Measurements from ENCODE around the gene ANO6.
"Not testable (repeated sequence)": the region's sequence is repeated elsewhere in the genome, so short reads cannot be mapped to it uniquely, and the experiment has no call there.

The ANO6 gene

GRCh38 chr12:45215419-45216229 lies at the start of gene ANO6:
ANO6 (plus strand) TSS chr12:45216095; CDS start chr12:45216322, 227 bp downstream.
- in situ Hi-C loops (cut with MboI; ENCODE audit: low sequenced_read_pairs) = no loop called here

DNA sequence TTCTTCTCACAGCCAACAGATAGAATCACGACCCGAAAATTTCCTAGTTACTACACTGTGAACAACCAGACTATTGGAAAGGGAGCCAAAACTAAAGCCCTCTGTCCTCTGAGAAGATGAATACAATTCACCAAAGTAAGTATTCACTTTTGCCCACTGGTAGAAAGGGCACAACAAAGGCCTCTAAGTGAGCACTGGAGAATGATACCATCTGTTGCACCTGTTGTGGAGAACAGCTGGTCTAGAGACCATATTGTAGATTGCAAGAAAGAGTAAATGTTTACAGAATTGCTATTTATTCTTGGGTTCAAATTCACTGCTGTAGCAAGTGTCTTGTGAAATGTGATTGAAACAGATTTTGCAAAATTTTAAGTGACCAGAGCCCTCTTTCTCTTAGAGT lies 46.9 kb upstream of the ANO6 start:
- in situ Hi-C loops (cut with MboI; ENCODE audit: low sequenced_read_pairs) = no loop called here

- in situ Hi-C loops (cut with MboI; ENCODE audit: low sequenced_read_pairs) = no loop called here
Observed at GRCh38 chr12:45170456-45171042, 45.3 kb upstream of the ANO6 start.

- in situ Hi-C loops (cut with MboI; ENCODE audit: low sequenced_read_pairs) = not testable (repeated sequence)
Observed at GRCh38 chr12:45173293-45173692, 42.6 kb upstream of the ANO6 start.

GRCh38 chr12:45174595-45174994 lies 41.3 kb upstream of the ANO6 start:
- in situ Hi-C loops (cut with MboI; ENCODE audit: low sequenced_read_pairs) = no loop called here

- in situ Hi-C loops (cut with MboI; ENCODE audit: low sequenced_read_pairs) = no loop called here
Observed at GRCh38 chr12:45178771-45179170, 37.1 kb upstream of the ANO6 start.

GRCh38 chr12:45182511-45182910 lies 33.4 kb upstream of the ANO6 start:
- in situ Hi-C loops (cut with MboI; ENCODE audit: low sequenced_read_pairs) = no loop called here

- in situ Hi-C loops (cut with MboI; ENCODE audit: low sequenced_read_pairs) = no loop called here
Observed at GRCh38 chr12:45183246-45183645, 32.6 kb upstream of the ANO6 start.

DNA sequence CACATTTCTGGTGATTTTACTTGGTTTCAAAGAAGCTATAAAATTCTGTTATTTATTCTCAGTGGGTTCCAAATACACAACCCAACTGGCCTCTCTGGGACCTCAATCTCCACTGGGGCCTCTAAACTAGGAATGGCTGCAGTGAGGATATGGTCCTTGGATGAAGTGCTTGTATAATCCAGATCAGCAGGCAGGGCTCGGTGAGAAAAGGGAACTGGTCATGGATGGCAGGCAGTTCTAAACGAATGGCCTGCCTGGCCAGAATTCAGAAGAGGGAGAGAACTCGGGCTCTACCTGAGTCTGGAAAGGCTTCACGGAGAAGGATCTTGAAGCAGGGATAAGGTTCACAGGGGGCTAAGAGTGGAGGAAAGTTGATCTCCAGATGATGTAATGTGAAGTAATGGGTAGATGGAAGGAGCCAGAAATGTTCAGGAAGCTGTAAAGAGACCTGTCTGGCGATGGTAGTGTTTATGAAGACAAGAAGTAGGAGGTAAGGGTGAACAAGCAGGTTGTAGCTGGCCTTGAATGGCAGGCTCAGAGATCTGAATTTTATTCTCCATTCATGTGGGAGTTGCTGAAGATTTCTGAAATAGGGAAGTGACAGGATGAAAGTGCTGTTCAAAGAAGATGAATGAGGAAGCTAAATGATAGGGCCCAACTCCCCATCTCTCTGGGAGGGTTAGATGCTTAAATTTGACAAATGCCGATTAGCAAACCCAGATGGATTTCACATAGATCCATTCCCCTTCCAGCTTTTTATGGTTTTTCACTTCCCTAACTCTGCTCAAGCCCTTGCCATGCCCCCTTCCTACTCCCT lies 31.5 kb upstream of the ANO6 start:
- in situ Hi-C loops (cut with MboI; ENCODE audit: low sequenced_read_pairs) = no loop called here

DNA sequence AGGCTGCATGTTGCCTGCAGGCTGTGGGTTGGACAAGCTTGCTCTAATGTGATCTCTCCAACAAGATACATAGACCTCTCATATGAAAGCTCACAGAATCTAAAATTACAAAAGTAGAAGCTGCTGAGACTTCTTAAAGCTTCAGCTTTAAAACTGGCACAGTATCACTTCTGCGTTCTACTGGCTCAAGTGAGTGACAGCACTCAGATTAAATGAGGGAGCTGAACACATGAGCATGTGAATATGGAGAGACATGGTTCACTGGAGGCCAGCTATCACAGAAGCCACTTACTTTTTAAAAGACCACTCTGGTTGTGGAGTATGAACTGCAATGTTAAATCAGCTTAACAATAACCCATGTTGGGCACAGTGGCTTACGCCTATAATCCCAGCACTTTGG lies 29.1 kb upstream of the ANO6 start:
- in situ Hi-C loops (cut with MboI; ENCODE audit: low sequenced_read_pairs) = no loop called here

DNA sequence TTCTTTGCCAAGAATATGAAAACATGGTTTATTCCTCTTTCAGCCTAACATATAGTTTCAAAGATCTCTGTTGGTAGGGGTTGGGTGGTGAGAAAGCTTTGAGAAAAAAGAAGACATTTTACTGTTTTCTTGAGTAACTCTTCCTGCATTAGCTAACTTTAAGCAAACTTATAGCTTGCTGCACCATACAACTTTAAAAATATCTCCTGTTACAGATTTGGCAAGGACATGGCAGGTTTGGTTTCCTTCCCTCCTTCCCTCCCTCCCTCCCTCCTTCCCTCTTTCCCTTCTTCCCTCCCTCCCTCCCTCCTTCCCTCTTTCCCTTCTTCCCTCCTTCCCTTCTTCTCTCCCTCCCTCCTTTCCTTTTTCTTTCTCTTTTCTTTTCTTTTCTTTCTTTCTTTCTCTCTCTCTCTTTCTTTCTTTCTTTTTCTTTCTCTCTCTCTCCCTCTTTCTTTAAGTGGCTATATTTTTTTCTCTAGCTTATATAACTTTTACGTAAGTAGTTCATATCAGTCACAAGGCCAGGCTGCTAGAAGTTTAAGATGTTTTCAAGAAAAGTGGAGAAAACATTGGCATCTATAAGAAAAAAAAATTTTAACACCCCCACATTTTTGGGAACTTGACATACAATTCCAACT lies 26.0 kb upstream of the ANO6 start:
- in situ Hi-C loops (cut with MboI; ENCODE audit: low sequenced_read_pairs) = no loop called here

- in situ Hi-C loops (cut with MboI; ENCODE audit: low sequenced_read_pairs) = no loop called here
Observed at GRCh38 chr12:45191239-45191638, 24.7 kb upstream of the ANO6 start.

DNA sequence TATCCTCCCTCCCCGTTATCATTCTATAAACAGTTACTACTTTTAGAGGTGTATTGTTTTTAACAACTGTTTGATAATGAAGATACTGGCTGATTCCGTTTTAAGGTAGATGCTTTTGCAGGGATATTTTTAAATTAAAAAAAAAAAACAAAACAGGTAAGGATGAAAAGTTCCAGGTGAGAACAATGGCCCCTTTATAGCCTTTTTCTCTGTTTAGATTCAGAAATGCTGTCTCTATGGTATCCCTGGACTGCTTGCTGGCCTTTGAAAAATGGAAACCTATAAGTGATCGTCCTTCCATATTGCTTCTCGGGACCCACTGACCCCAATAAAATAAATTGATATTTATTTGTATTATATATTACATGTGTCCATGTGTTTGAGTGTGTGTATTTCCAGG lies 23.2 kb upstream of the ANO6 start:
- in situ Hi-C loops (cut with MboI; ENCODE audit: low sequenced_read_pairs) = no loop called here

DNA sequence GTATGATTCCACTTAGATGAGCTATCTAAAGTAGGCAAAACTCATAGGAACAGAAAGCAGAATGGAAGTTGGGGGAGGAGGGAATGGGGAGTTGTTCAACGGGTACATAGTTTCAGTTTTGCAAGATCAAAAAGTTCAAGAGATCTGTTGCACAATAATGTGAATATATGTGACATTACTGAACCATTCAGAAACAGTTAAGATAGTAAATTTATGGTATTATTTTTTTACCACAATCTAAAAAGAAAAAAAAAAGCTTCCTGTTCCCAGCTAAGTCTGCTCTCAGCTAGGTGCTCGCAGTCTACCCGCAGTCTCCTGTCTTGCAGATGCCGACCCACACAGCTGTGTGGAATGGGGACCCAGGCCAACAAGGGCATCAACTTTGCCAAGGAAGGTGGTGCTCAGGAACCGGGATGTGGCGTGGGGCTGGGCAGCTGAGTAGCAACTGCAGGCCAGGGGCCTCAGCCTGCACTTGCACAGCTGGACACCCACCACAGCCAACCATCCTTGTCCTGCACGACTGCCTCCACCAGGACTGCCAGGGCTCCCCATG lies 15.3 kb upstream of the ANO6 start:
- in situ Hi-C loops (cut with MboI; ENCODE audit: low sequenced_read_pairs) = no loop called here

DNA sequence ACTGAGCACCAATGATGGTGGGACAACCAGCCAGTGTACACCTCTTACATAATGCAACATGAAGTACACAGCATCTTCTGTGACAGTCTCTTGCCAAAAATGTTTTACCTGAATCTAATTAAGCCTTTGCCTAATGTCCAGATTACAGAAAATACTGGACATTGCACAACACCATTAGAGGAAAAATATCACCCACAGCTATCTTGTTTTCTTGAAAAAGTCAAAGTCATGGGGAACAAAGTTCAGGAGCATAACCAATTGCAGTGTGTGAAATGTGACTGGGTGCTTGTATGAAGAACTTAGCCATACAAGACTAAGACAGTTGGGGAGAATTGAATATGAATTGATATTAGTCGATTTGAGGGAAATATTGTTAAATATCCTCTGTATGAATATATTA lies 12.1 kb upstream of the ANO6 start:
- in situ Hi-C loops (cut with MboI; ENCODE audit: low sequenced_read_pairs) = no loop called here

DNA sequence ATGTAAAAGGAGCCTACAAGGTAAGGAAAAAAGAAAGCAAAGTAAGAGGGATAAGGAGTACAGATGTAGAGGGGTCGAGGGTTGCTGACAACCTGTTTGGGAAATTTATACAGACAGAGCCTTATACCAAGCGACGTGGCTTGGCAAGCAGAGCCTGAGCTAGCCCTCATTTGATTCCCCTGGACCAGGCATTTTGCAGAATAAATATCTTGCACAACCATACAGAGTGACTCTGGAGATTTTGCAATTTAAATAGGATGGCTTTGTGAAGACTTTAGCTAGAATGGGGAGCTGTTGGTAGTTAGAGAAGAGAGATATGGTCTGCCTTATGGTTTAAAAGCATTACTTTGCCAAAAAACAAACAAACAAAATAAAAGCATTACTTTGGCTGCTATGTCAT lies 11.1 kb upstream of the ANO6 start:
- in situ Hi-C loops (cut with MboI; ENCODE audit: low sequenced_read_pairs) = no loop called here

- in situ Hi-C loops (cut with MboI; ENCODE audit: low sequenced_read_pairs) = no loop called here
Observed at GRCh38 chr12:45205165-45205825, 10.6 kb upstream of the ANO6 start.

DNA sequence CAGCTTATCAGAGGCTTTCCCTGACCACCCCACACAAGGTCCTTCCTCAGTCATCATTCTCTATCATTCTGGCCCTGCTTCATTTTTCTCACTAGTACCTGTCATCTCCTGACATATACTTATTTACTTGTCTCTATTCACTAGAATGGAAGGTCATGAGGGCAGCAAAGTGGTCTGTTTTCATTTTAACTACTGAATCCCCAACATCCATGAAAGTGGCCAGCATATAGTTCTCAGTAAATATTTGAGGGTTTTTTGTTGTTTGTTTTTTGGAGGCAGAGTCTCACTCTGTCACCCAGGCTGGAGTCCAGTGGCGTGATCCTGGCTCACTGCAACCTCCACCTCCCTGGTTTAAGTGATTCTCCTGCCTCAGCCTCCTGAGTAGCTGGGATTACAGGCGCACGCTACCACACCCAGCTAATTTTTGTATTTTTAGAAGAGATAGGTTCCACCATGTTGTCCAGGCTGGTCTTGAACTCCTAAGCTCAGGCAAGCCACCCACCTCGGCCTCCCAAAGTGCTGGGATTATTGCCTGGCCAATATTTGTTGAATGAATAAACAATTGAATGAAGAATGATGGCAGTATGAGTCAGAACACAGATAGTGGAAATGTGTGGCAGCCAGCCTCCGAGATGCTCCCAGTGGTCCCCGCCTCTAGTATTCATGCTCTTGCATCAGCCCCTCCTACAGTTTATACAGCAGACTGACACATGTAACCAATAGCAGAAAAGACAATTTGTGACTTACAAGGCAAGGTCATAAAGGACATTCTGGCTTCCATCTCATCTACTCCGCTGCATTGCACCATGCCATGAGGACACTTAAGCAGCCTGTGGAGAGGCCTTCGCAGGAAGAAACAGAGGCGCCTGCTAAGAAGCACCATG lies 7.0 kb upstream of the ANO6 start:
- in situ Hi-C loops (cut with MboI; ENCODE audit: low sequenced_read_pairs) = no loop called here

- in situ Hi-C loops (cut with MboI; ENCODE audit: low sequenced_read_pairs) = no loop called here
Observed at GRCh38 chr12:45209784-45210183, 6.1 kb upstream of the ANO6 start.

DNA sequence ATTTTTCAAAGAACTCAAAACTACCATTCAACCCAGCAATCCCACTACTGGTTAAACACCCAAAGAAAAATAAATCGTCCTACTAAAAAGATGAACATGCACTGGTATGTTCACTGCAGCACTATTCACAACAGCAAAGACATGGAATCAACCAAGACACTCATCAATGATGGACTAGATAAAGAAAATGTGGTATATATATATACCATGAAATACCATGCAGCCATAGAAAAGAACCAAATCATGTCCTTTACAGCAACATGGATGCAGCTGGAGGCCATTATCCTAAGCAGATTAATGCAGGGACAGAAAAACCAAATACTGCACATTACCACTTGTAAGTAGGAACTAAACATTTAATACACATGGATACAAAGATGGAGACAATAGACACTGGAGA lies 3.8 kb upstream of the ANO6 start:
- in situ Hi-C loops (cut with MboI; ENCODE audit: low sequenced_read_pairs) = no loop called here
